WERI-Rb-1 (cell line): Measurements from ENCODE around the gene PACSIN3.

ENCODE experiments used
- DNase-seq: peaks from one replicate; pipeline ENCODE4 v3.0.0-alpha.2; 2020
- H3K27ac ChIP-seq: fragments of 250-450 bp; sonication (Bioruptor Pico); 2 replicates; pipeline ENCODE4 v1.5.1; 2020; ENCODE audit warnings: mild to moderate bottlenecking, moderate library complexity
- H3K27me3 ChIP-seq: fragments of 250-450 bp; sonication (Bioruptor Pico); 2 replicates; pipeline ENCODE4 v1.5.1; 2021; ENCODE audit warnings: mild to moderate bottlenecking, low read depth, moderate library complexity; ENCODE audit not compliant: insufficient read depth, severe bottlenecking
- H3K36me3 ChIP-seq: fragments of 250-450 bp; sonication (Bioruptor Pico); 2 replicates; pipeline ENCODE4 v1.5.1; 2020; ENCODE audit warnings: mild to moderate bottlenecking, moderate library complexity
- H3K4me3 ChIP-seq: 2 replicates; pipeline ENCODE4 v1.5.1; 2011; ENCODE audit warnings: low read depth, mild to moderate bottlenecking, control low read depth, low read length
- H3K9me3 ChIP-seq: fragments of 250-450 bp; sonication (Bioruptor Pico); 2 replicates; pipeline ENCODE4 v1.5.1; 2021; ENCODE audit warnings: mild to moderate bottlenecking, moderate library complexity; ENCODE audit not compliant: severe bottlenecking
- CTCF ChIP-seq: IDR thresholded peaks from 2 replicates; pipeline ENCODE4 v1.5.1; 2011; ENCODE audit warnings: low read depth, mild to moderate bottlenecking, control low read depth, inconsistent platforms, low read length

Gene PACSIN3

GRCh38 chr11:47143322-47143721, 42.9 kb downstream of the PACSIN3 start:
- no peak for TF ChIP-seq CTCF
- no peaks in the 10 kb centered on the region for H3K9me3 ChIP-seq
- no peak for DNase-seq
- H3K27me3 ChIP-seq: no peaks in the 10 kb centered on the region
- H3K27ac ChIP-seq: no peak overlapping the region
- H3K36me3 ChIP-seq: no peaks in the 10 kb centered on the region; the same call in none of the 2 replicates
- H3K4me3 ChIP-seq: no peak overlapping the region

GRCh38 chr11:47139878-47140277, 46.4 kb downstream of the PACSIN3 start:
- Histone ChIP-seq H3K9me3 (no peaks in the 10 kb centered on the region), H3K4me3 (no peak overlapping the region), H3K36me3 (peaks cover 11% of the 10 kb centered on the region), H3K27me3 (no peaks in the 10 kb centered on the region), H3K27ac (no peak overlapping the region)
- TF ChIP-seq CTCF: no peak
- no peak for DNase-seq

- DNase-seq: no peak
- no peak overlapping the region for H3K4me3 ChIP-seq
- peaks cover 11% of the 10 kb centered on the region for H3K36me3 ChIP-seq
- no peak for TF ChIP-seq CTCF
- no peaks in the 10 kb centered on the region for H3K27me3 ChIP-seq
- no peak overlapping the region for H3K27ac ChIP-seq
- no peaks in the 10 kb centered on the region for H3K9me3 ChIP-seq
Measured at GRCh38 chr11:47137476-47137875, 48.8 kb downstream of the PACSIN3 start.

GRCh38 chr11:47136921-47137320, 49.3 kb downstream of the PACSIN3 start:
- no peaks in the 10 kb centered on the region for H3K9me3 ChIP-seq
- H3K36me3 ChIP-seq: peaks cover 11% of the 10 kb centered on the region
- no peak for DNase-seq
- no peak for TF ChIP-seq CTCF
- H3K4me3 ChIP-seq: no peak overlapping the region
- no peaks in the 10 kb centered on the region for H3K27me3 ChIP-seq
- H3K27ac ChIP-seq: no peak overlapping the region

- Histone ChIP-seq H3K27me3 (no peaks in the 10 kb centered on the region), H3K36me3 (peaks cover 11% of the 10 kb centered on the region), H3K4me3 (no peak overlapping the region), H3K9me3 (no peaks in the 10 kb centered on the region), H3K27ac (no peak overlapping the region)
- no peak for DNase-seq
- TF ChIP-seq CTCF: no peak
Measured at GRCh38 chr11:47136327-47136726, 49.9 kb downstream of the PACSIN3 start.

GRCh38 chr11:47132981-47133380, 53.3 kb downstream of the PACSIN3 start:
- Histone ChIP-seq H3K27me3 (no peaks in the 10 kb centered on the region), H3K27ac (no peak overlapping the region), H3K9me3 (no peaks in the 10 kb centered on the region), H3K4me3 (no peak overlapping the region), H3K36me3 (peaks cover 7% of the 10 kb centered on the region)
- no peak for TF ChIP-seq CTCF
- DNase-seq: no peak
